LNCAP (cell line): ENCODE results near the gene SPATA31A5.
"Not testable (repeated sequence)": the region's sequence is repeated elsewhere in the genome, so short reads cannot be mapped to it uniquely, and the experiment has no call there.

Experiments
- TF ChIP-seq, protein P1 (sequence below): fragments of 450-650 bp; IDR thresholded peaks from 2 replicates; pipeline ENCODE4 v1.5.1; 2017; ENCODE audit warnings: mild to moderate bottlenecking

Gene SPATA31A5

DNA sequence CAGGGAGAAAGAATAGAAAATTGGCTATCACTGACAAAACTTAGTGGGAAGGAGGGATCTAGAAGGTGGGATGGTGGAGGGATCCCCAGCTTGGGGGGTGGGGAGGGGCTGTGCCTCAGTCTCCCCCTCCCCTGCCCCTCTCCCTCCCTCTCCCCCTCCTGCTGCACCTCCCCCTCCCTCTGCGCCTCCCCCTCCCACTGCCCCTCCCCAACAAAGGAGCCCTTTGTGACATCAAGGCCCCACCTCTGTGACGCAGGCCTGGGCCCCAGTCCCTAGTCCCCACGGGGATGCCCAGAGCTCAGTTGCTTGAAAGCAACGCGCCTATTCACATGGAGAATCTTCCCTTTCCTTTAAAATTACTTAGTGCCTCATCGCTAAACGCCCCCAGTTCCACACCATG, at the start of gene SPATA31A5:
Gene SPATA31A5 (plus strand): TSS at position 301 of the 400 bp plus-strand sequence. CDS start 29 bp downstream, at position 330.
- TF ChIP-seq, protein P1, sequence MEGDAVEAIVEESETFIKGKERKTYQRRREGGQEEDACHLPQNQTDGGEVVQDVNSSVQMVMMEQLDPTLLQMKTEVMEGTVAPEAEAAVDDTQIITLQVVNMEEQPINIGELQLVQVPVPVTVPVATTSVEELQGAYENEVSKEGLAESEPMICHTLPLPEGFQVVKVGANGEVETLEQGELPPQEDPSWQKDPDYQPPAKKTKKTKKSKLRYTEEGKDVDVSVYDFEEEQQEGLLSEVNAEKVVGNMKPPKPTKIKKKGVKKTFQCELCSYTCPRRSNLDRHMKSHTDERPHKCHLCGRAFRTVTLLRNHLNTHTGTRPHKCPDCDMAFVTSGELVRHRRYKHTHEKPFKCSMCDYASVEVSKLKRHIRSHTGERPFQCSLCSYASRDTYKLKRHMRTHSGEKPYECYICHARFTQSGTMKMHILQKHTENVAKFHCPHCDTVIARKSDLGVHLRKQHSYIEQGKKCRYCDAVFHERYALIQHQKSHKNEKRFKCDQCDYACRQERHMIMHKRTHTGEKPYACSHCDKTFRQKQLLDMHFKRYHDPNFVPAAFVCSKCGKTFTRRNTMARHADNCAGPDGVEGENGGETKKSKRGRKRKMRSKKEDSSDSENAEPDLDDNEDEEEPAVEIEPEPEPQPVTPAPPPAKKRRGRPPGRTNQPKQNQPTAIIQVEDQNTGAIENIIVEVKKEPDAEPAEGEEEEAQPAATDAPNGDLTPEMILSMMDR: not testable (repeated sequence)
